22Rv1 (cell line): ENCODE measurements around the gene AP2A2.

Experiments
- ZFX ChIP-seq: fragments of 450-650 bp; IDR thresholded peaks from 2 replicates; pipeline ENCODE4 v1.6.1; 2017; ENCODE audit warnings: antibody characterized with exemption, borderline replicate concordance
- TF ChIP-seq, protein P1 (sequence below): fragments of 450-650 bp; IDR thresholded peaks from 2 replicates; pipeline ENCODE4 v1.5.1; 2017; ENCODE audit warnings: mild to moderate bottlenecking

DNA sequence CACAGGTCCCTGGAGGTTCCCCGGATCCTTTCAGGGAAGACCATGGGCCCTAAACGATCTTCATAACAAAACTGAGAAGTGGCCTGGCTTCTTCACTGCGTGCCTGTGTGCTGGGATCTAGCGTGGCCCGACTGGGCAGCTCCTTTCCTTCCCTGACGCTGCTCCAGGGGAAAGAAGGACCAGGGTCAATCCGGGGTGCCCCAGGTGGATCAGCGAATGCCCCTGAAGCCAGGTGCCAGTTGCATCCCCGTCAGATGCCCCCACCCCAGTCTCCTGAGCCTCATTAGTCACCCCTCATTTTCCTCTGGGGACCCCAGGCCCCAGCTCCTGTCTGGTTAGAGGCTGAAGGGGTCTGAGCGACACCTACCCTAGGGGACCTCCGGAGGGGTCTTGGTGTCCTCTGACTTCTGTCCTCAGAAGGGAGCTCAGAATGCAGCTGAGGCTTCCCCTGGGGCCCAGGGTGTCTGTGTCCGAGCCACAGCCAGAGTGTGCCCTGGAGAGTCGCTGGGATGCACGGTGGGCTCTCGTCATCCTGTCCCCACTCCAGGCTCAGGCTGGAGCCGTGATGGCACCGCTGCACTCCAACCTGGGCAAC lies 129.5 kb downstream of the AP2A2 start:
- TF ChIP-seq, protein P1, sequence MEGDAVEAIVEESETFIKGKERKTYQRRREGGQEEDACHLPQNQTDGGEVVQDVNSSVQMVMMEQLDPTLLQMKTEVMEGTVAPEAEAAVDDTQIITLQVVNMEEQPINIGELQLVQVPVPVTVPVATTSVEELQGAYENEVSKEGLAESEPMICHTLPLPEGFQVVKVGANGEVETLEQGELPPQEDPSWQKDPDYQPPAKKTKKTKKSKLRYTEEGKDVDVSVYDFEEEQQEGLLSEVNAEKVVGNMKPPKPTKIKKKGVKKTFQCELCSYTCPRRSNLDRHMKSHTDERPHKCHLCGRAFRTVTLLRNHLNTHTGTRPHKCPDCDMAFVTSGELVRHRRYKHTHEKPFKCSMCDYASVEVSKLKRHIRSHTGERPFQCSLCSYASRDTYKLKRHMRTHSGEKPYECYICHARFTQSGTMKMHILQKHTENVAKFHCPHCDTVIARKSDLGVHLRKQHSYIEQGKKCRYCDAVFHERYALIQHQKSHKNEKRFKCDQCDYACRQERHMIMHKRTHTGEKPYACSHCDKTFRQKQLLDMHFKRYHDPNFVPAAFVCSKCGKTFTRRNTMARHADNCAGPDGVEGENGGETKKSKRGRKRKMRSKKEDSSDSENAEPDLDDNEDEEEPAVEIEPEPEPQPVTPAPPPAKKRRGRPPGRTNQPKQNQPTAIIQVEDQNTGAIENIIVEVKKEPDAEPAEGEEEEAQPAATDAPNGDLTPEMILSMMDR: no peak
- no peak for TF ChIP-seq ZFX
